NCI-H69 (cell line): ENCODE measurements around the gene FHOD3.

Source experiments
- DNase-seq: peaks from one replicate; lab custom pipeline; 2025; lab: John Stamatoyannopoulos, UW

Gene FHOD3

DNA sequence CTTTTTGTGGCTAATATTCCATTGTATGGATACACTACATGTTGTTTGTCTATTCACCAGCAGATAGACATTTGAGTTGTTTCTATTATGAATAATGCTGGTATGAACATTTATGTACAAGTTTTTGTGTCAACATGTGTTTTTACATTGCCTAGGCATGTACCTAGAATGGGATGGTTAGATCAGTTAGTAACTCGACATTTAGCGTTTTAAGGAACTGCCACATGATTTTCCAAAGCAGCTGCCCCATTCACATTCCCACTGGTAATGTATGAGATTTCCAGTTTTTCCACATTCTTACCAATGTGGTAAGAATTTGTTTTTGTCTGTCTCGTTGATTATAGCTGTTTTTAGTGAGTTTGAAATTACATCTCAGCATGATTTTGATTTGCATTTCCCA, 112.8 kb downstream of the FHOD3 start:
- no peak for DNase-seq

GRCh38 chr18:36411745-36412168, 114.2 kb downstream of the FHOD3 start:
- DNase-seq = peak; percentile 98

DNA sequence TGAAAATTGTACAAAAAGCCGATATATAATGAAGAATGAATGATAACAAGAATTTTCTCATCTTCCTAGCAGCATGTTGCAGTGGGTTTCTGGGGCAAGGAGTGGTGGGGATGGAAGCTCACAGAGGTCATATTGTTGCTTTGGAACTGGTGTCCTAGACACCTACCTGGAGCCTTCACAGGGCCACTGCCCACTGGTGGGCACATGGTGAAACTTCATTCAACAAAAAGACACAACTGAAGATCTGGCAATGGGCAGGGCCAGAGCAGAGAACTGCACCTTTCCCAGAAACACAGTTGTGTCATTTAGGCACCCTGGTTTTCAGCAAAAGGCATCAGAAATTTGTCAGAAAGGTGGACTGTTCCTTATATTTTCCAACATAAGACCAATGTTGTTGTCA, 115.3 kb downstream of the FHOD3 start:
- peak; percentile 88 for DNase-seq

GRCh38 chr18:36415171-36415570, 117.7 kb downstream of the FHOD3 start:
- peak; percentile 83 for DNase-seq

GRCh38 chr18:36415625-36416024, 118.1 kb downstream of the FHOD3 start:
- DNase-seq = no peak

DNA sequence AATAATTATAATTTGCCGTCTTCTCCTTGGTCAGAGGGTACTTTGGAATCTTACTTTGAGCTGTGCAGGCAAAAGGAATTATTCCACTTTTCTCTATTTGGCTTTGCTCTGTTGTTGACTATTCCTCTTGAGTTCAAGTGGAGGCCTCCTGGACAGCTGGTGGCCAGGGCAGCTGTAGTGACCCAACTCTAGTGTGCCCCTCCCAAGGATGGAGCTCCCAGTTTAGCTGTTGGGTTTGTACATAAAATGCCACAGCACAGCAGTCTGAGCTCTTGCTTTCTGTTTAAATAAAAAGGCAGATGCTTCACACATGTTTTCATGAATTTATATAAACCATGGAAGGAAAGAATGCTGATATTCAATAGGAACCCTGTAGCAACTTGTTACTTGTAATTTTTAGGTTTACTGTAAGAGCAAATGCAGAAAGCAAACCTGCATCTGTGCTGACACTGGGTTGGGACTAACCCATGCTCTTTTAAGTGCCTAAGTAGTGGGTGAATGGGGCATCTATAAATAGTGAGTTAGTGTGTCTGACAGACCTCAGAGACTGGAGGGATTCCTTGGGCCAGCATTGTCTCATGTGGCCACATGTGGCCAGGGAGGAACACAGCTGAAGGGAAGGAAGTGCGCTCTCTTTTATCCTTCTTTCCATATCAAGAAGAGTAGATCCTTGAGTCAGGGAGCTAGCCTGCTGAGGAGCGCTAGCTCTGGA, 121.8 kb downstream of the FHOD3 start:
- no peak for DNase-seq

DNA sequence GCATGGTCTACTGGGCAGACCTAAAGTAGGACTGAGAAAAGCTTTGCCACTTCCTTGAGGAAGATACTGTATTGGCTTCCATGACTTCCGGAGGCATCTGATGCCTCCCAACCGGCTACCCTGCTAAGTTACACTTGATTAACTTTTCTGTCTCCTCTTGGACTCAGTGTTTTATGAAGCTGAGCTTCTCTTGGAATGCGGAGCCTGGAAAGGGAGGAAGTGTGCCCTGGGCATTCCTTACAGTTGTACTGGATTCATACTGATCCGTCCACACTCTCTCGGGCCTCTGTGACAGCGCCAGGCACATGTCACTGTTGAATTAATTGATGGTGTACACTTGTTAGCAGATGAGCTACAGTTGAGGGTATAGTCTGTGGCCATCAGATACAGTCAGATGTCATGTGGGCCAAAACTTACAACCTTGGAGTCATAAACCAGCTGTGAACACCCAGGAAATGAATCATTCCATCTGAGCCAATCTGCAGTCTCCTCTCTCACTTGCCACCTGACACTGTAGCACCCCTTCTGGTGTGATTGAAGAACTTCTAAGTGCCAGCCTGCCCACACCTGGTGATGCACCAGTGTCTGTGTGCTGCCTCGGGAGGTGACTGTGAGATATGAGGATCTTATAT, 122.5 kb downstream of the FHOD3 start:
- peak; percentile 92 for DNase-seq

DNA sequence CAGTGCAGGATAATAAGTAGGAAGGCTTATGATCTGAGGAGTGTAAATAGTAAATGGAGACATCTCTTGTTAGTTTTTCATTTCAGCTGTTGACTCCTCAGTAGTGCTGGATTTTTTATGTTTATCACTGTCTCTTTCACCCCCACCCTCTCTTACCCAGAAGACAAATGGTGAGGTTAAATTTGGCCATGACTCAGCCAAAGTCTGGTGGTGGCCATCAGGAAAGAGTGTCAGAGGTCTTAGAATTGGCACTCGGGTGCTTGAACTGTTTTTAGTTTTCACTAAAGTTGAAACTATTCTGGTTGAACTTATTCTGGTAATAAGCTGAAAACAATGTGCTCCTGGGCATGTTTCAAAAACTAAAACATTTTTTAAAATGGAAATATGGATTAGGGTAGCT, 123.3 kb downstream of the FHOD3 start:
- DNase-seq = peak; percentile 62

GRCh38 chr18:36424741-36425142, 127.2 kb downstream of the FHOD3 start:
- DNase-seq = peak; percentile 66

GRCh38 chr18:36427369-36427768, 129.9 kb downstream of the FHOD3 start:
- DNase-seq = peak; percentile 37

- DNase-seq = no peak
Observed at GRCh38 chr18:36427831-36428230, 130.3 kb downstream of the FHOD3 start.

DNA sequence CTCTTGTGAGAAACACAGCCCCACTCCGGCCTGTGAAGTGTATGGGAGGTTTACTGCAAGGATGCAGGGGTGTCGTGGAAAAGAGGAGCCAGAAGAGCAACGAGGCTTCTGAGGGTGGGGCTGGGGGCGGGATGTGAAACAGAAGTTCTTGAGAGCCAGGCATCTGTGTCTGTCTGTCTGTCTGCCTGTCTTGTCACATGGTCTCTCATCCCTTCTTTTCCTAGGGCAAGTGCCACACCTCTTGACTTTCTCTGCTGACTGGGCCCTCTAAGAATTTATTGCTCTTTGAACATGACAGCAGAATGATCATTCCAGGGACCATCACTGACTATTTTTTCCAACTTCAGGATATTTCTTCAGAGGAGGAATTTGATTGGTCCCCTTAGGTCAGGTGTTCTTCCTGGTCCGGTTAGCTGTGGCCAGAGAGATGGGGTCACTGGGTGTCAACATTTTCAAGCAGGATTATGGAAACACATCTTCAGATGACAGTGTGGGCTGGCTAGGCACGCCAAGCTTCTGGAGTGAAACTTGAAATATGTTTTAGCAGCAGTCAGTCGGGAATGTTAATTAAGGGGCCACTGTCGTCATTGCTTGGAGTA, 131.0 kb downstream of the FHOD3 start:
- DNase-seq = no peak

GRCh38 chr18:36432880-36433555, 135.5 kb downstream of the FHOD3 start:
- no peak for DNase-seq

DNA sequence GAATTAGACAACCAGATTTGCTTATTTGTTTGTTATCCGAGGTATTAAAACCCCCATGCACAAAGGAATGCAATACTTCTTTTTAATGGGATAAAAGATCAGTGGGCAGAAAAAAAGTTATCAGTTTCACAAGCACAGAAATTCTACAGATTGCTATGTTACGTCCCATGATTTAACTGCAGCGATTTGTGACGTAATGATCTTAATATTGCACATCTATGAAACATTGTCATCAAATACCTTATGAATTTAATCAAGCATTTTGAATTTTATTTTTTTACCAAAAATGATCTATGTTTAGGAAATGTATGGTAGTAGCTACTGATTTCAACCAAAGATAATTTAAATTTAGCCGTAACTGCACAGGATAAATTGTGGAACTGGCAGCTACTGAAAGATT, 138.9 kb downstream of the FHOD3 start:
- DNase-seq = no peak

DNA sequence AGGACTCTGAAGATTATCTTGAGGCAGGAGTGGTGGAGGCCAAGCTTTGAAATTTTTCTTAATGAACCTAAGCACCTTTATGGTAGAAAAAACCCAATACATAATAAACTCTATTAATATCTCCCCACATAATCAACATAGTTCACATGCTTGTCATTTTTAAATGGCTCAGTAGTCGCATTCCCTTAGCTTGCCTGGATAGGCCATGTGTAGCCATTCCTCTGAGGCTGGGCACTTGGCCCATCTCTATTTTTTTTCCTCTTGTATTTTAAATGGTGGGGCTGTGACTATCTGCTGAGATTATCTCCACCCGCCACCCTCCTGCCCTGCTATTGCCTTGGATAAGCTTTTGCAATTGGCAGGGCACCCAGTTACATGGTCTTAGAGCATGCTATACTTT, 143.1 kb downstream of the FHOD3 start:
- no peak for DNase-seq

GRCh38 chr18:36441426-36442240, 144.1 kb downstream of the FHOD3 start:
- peak; percentile 80 for DNase-seq

DNA sequence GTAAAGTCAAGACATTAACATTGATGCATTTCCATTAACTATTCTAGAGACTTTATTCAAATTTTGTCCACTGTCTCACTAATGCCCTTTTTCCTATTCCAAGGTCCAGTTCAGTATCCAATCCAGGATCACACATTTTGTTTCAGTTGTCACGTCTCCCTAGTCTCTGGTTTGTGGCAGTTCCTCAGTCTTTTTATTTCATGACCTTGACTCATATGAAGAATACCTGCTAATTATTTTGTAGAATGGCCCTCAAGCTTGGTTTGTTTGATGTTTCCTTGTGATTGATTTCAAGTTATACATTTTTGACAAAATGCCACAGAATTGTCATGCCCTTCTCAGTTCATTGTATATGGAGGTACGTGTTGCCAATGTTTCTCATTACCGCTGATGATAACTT, 145.2 kb downstream of the FHOD3 start:
- DNase-seq = no peak

DNA sequence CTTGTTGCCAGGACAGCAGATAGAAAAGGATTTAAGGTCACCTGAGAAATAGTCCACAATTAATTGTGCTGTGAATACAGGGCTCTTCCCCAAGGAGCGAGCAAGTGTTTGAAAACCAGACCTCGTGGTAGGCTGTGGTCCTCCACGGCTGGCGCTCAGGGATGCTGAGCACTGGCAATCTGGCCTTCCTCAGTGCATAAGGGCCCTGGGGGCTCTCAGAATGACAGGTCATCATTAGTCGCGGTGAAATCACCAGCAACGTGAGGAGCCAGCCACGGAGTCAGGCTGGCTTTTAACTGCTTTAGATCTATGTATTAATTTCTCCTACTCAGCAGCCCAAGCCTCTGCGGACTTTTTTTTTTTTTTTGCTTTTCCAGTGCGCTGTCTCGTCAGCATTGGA, 148.5 kb downstream of the FHOD3 start:
- peak; percentile 78 for DNase-seq

DNA sequence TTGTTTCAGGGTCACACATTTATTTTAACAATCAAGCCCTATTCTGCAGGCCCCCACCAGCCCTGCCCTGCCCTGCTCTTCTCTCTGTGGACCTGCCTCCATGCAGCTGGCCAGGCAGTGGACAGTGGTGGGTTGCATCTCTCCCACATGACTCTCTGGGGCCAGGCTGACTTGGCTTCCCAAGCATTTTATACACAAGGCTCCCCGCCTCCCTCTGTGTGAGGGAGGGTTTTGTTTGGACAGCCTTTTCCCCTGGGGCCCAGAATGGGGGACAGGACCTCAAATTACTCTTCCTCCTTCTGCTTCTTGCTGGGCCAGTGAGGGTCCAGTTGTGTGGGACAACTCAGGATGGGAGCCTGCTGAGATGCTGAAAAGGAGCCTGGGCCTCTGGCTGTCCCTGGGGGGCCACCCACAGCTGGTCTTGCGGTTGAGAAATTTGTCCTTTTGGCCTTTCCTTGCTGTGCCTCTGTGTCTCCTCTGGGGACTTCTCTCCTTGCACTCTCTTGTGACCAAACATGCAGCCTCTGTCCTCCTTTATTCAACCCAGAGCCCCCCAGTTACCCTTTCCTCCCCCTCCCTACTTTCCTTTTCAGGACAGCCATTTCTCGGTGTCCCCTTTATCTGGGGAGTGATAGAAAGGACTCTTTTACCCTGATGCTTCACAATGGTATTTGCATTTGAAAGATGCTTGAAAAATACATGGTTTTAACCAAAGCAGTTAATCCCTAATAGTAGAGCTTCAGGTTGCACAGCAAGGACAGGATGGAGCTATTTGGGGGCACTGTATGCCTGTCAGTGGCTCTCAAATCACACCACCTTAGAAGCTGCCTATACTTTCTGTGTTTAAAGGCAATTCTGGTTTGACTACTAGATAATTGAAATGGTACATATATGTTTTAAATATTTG, 151.1 kb downstream of the FHOD3 start:
- DNase-seq = peak; percentile 92

GRCh38 chr18:36449451-36449850, 151.9 kb downstream of the FHOD3 start:
- DNase-seq = no peak

GRCh38 chr18:36450264-36450663, 152.8 kb downstream of the FHOD3 start:
- no peak for DNase-seq
